D721Med (cell line): ENCODE data around the gene LMO7.

Source experiments
- DNase-seq: peaks from one replicate; pipeline ENCODE4 v3.0.0; 2011; ENCODE audit warnings: low spot score; ENCODE audit not compliant: insufficient read length
- FAIRE-seq: peaks from 2 replicates; lab custom pipeline; 2011; peaks lifted over from hg19 to GRCh38; lab: Jason Lieb, UNC
- CTCF ChIP-seq: IDR thresholded peaks from 2 replicates; pipeline ENCODE4 v1.5.1; 2012; ENCODE audit warnings: mild to moderate bottlenecking, control low read depth; ENCODE audit not compliant: insufficient read depth; ENCODE audit errors: missing control alignments

The LMO7 gene

GRCh38 chr13:75635101-75635827 is 866 bp upstream of the LMO7 start:
- FAIRE-seq (no peak), DNase-seq (no peak)
- no peak for TF ChIP-seq CTCF

GRCh38 chr13:75636436-75637180 is 478 bp downstream of the LMO7 start:
- no peak for TF ChIP-seq CTCF
- no peak for DNase-seq

GRCh38 chr13:75637181-75637750 is 1.1 kb downstream of the LMO7 start:
- DNase-seq (no peak), FAIRE-seq (no peak)
- no peak for TF ChIP-seq CTCF

More at GRCh38 chr13:75636436-75637180, 478 bp downstream of the LMO7 start:
- FAIRE-seq, result no peak

- DNase-seq, result no peak
- TF ChIP-seq CTCF, result no peak
- FAIRE-seq, result no peak
Measured at GRCh38 chr13:75639454-75639853, 3.3 kb downstream of the LMO7 start.

- FAIRE-seq (no peak), DNase-seq (no peak)
- no peak for TF ChIP-seq CTCF
Measured at GRCh38 chr13:75641026-75641425, 4.9 kb downstream of the LMO7 start.

- no peak for TF ChIP-seq CTCF
- FAIRE-seq (no peak), DNase-seq (no peak)
Measured at GRCh38 chr13:75643182-75643581, 7.1 kb downstream of the LMO7 start.
